ENCODE measurements around the gene AGXT.

The AGXT gene

DNA sequence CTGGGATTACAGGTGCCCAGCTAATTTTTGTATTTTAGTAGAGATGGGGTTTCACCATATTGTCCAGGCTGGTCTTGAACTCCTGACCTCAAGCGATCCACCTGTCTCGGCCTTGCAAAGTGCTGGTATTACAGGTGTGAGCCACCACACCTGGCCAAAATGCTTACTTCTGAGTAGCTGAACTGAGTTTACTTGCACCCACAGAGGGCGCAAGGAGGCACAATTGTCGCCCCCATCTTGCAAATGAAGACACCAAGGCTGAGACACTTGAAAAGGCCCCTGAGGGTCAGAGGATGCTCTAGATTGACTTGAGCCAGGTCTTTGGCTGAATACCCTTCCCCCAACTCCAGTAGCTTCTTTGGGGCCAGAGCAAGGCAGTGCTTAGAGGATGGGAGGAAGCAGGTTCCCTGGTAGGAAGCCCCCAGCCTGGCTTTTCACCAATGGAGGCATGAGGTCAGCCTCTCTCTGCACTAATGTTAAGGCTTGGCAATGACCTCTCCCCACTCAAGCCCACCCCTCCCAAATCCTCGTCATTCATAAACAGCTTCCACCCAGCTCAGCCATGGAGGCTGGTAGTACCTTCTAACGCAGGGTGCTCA lies 34.1 kb upstream of the AGXT start:
- H3K27ac ChIP-seq (replicated peaks) = no peak overlapping the region

DNA sequence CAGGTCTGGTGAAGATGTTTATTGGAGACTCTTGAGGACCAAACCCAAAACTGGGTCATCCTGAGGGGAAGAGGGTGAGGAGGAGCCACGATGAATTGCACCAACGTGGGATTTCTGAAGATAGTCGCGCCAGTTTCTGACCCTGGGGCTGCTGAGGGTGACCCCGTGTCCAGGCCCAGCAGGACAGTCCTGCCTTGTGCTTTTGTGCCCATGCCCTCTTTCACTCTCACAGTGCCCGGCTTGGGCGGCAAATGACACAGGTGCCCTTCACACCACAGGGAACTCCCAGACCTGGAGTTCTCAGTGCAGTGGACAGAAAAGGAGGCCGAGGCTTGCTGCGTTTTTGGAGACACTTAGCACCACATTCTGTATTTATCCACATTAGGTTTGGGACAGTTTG lies 33.1 kb upstream of the AGXT start:
- Histone ChIP-seq H3K27me3 (ENCODE audit: insufficient read depth, poor library complexity, severe bottlenecking) (peaks cover 14% of the 10 kb centered on the region), H3K27ac (replicated peaks) (no peak overlapping the region), H3K4me3 (replicated peaks; ENCODE audit: insufficient read depth, low read length) (no peak overlapping the region)
- no peak for DNase-seq (ENCODE audit: low read depth in 1 of 2, low spot score in 1 of 2)
- TF ChIP-seq GABPA (IDR thresholded peaks at IDR 0.05; ENCODE audit: low read depth) (no peak), POLR2AphosphoS5 (IDR thresholded peaks at IDR 0.05; ENCODE audit: low read depth) (no peak), SPI1 (IDR thresholded peaks at IDR 0.05; ENCODE audit: borderline replicate concordance, low read depth) (no peak)
- TF ChIP-seq, protein P1, sequence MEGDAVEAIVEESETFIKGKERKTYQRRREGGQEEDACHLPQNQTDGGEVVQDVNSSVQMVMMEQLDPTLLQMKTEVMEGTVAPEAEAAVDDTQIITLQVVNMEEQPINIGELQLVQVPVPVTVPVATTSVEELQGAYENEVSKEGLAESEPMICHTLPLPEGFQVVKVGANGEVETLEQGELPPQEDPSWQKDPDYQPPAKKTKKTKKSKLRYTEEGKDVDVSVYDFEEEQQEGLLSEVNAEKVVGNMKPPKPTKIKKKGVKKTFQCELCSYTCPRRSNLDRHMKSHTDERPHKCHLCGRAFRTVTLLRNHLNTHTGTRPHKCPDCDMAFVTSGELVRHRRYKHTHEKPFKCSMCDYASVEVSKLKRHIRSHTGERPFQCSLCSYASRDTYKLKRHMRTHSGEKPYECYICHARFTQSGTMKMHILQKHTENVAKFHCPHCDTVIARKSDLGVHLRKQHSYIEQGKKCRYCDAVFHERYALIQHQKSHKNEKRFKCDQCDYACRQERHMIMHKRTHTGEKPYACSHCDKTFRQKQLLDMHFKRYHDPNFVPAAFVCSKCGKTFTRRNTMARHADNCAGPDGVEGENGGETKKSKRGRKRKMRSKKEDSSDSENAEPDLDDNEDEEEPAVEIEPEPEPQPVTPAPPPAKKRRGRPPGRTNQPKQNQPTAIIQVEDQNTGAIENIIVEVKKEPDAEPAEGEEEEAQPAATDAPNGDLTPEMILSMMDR (IDR thresholded peaks at IDR 0.05; ENCODE audit: insufficient read depth, low read length) = no peak
- TF ChIP-seq, protein P2, sequence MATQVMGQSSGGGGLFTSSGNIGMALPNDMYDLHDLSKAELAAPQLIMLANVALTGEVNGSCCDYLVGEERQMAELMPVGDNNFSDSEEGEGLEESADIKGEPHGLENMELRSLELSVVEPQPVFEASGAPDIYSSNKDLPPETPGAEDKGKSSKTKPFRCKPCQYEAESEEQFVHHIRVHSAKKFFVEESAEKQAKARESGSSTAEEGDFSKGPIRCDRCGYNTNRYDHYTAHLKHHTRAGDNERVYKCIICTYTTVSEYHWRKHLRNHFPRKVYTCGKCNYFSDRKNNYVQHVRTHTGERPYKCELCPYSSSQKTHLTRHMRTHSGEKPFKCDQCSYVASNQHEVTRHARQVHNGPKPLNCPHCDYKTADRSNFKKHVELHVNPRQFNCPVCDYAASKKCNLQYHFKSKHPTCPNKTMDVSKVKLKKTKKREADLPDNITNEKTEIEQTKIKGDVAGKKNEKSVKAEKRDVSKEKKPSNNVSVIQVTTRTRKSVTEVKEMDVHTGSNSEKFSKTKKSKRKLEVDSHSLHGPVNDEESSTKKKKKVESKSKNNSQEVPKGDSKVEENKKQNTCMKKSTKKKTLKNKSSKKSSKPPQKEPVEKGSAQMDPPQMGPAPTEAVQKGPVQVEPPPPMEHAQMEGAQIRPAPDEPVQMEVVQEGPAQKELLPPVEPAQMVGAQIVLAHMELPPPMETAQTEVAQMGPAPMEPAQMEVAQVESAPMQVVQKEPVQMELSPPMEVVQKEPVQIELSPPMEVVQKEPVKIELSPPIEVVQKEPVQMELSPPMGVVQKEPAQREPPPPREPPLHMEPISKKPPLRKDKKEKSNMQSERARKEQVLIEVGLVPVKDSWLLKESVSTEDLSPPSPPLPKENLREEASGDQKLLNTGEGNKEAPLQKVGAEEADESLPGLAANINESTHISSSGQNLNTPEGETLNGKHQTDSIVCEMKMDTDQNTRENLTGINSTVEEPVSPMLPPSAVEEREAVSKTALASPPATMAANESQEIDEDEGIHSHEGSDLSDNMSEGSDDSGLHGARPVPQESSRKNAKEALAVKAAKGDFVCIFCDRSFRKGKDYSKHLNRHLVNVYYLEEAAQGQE (IDR thresholded peaks at IDR 0.05; ENCODE audit: insufficient replicate concordance, low read depth) = no peak

More for the DNA sequence above, 34.1 kb upstream of the AGXT start:
- no peak overlapping the region for H3K4me3 ChIP-seq (replicated peaks; ENCODE audit: insufficient read depth, low read length)
- DNase-seq (ENCODE audit: low read depth in 1 of 2, low spot score in 1 of 2) = no peak
- TF ChIP-seq, protein P1 (IDR thresholded peaks at IDR 0.05; ENCODE audit: insufficient read depth, low read length) = no peak
- TF ChIP-seq, protein P2 (IDR thresholded peaks at IDR 0.05; ENCODE audit: insufficient replicate concordance, low read depth) = no peak
- no peak for TF ChIP-seq SPI1 (IDR thresholded peaks at IDR 0.05; ENCODE audit: borderline replicate concordance, low read depth)
- no peak for TF ChIP-seq GABPA (IDR thresholded peaks at IDR 0.05; ENCODE audit: low read depth)
- TF ChIP-seq POLR2AphosphoS5 (IDR thresholded peaks at IDR 0.05; ENCODE audit: low read depth) = no peak
- peaks cover 14% of the 10 kb centered on the region for H3K27me3 ChIP-seq (ENCODE audit: insufficient read depth, poor library complexity, severe bottlenecking)

DNA sequence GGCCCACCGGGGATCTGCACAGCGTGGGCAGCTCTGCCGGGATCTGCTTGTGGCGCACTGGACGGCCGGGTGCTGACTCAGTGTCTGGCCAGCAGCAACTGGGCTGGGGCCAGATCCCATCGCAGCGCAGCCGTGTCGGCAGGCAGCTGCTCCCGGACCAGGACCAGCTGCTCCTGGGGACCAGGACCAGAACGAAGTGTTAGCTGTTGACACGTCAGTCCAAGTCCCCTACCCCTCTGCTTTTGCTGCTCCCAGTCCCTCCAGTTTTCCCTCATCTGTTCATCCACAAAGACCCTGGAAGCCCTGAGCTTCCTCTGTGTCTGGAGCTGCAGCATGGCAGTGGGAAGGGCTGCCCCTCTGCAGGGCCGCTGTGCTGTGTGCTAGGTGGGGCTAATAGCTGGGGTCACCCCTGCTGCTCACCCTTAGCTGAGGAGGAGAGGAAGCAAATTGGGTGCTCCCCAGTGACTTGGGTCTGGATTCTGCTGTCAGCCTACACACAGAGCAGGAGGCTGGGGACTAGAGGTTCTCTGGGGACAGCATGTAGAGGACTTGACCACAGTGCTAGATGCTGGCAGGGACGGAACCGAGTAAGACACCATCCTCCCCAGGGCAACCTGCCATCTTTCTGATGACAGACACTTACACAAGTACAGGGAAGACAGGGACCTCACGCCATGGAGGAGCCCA lies 31.7 kb upstream of the AGXT start:
- H3K4me3 ChIP-seq (replicated peaks; ENCODE audit: insufficient read depth, low read length) = no peak overlapping the region
- TF ChIP-seq, protein P2 (IDR thresholded peaks at IDR 0.05; ENCODE audit: insufficient replicate concordance, low read depth) = no peak
- TF ChIP-seq GABPA (IDR thresholded peaks at IDR 0.05; ENCODE audit: low read depth) = no peak
- TF ChIP-seq POLR2AphosphoS5 (IDR thresholded peaks at IDR 0.05; ENCODE audit: low read depth) = no peak
- TF ChIP-seq, protein P1 (IDR thresholded peaks at IDR 0.05; ENCODE audit: insufficient read depth, low read length) = no peak
- no peak for TF ChIP-seq SPI1 (IDR thresholded peaks at IDR 0.05; ENCODE audit: borderline replicate concordance, low read depth)
- no peak overlapping the region for H3K27ac ChIP-seq (replicated peaks)
- H3K27me3 ChIP-seq (ENCODE audit: insufficient read depth, poor library complexity, severe bottlenecking) = peaks cover 3% of the 10 kb centered on the region
- no peak for DNase-seq (ENCODE audit: low read depth in 1 of 2, low spot score in 1 of 2)
